Mesenchymal stem cell (in vitro differentiated cells and primary cell): ENCODE measurements around the gene IZUMO4.

Source experiments
- DNase-seq: peaks from one replicate; pipeline ENCODE4 v3.0.0-alpha.2; 2013
- H2AFZ ChIP-seq: one replicate; pipeline ENCODE4 v1.6.1; 2013; ENCODE audit warnings: low read depth, mild to moderate bottlenecking, control low read depth, inconsistent platforms, low read length, moderate library complexity
- H2AK5ac ChIP-seq: 2 replicates; pipeline ENCODE4 v1.6.1; 2013; ENCODE audit warnings: low read length, moderate library complexity, mild to moderate bottlenecking, inconsistent platforms; ENCODE audit not compliant: severe bottlenecking
- H2BK120ac ChIP-seq: one replicate; pipeline ENCODE4 v1.6.1; 2013; ENCODE audit warnings: low read depth, mild to moderate bottlenecking, inconsistent platforms, low read length, moderate library complexity
- H2BK12ac ChIP-seq, 2 experiments: one replicate each; pipeline ENCODE4 v1.6.1; 2013; ENCODE audit warnings: inconsistent platforms in 2 of 2, low read length in 2 of 2, mild to moderate bottlenecking in 2 of 2, moderate library complexity in 2 of 2, control low read depth in 1 of 2
- H2BK15ac ChIP-seq: one replicate; pipeline ENCODE4 v1.6.1; 2013; ENCODE audit warnings: mild to moderate bottlenecking, low read depth, inconsistent platforms; ENCODE audit not compliant: poor library complexity, severe bottlenecking
- H2BK5ac ChIP-seq: 2 replicates; pipeline ENCODE4 v1.6.1; 2013; ENCODE audit warnings: low read depth, mild to moderate bottlenecking, low read length, control low read depth, inconsistent platforms; ENCODE audit not compliant: poor library complexity, severe bottlenecking
- H3K14ac ChIP-seq, 2 experiments: one replicate each; pipeline ENCODE4 v1.6.1; 2013; ENCODE audit warnings: inconsistent platforms in 2 of 2, low read length in 2 of 2, control low read depth in 1 of 2, mild to moderate bottlenecking in 1 of 2, moderate library complexity in 1 of 2
- H3K18ac ChIP-seq, 2 experiments: one replicate each; pipeline ENCODE4 v1.6.1; 2013; ENCODE audit warnings: inconsistent platforms in 2 of 2, low read length in 2 of 2, control low read depth in 1 of 2, low read depth in 1 of 2, mild to moderate bottlenecking in 1 of 2
- H3K23ac ChIP-seq, 2 experiments: one replicate each; pipeline ENCODE4 v1.6.1; 2013; ENCODE audit warnings: inconsistent platforms in 2 of 2, low read length in 2 of 2, mild to moderate bottlenecking in 2 of 2, moderate library complexity in 2 of 2, control low read depth in 1 of 2
- H3K27ac ChIP-seq: 2 replicates; pipeline ENCODE4 v1.5.1; 2013; ENCODE audit warnings: mild to moderate bottlenecking, moderate library complexity, low read length, control low read depth, inconsistent platforms; ENCODE audit not compliant: poor library complexity, severe bottlenecking
- H3K27me3 ChIP-seq, 2 experiments: 2 replicates each; pipeline versions ENCODE4 v1.6.1 to v1.7.0; 2013; ENCODE audit warnings: low read length in 2 of 2, mild to moderate bottlenecking in 2 of 2, moderate library complexity in 2 of 2, control low read depth in 1 of 2, inconsistent platforms in 1 of 2; ENCODE audit not compliant: control insufficient read depth in 1 of 2, insufficient read depth in 1 of 2
- H3K36me3 ChIP-seq, 2 experiments: 2 replicates each; pipeline versions ENCODE4 v1.6.1 to v1.7.0; 2013; ENCODE audit warnings: low read length in 2 of 2, control low read depth in 1 of 2, inconsistent platforms in 1 of 2, low read depth in 1 of 2, mild to moderate bottlenecking in 1 of 2; ENCODE audit not compliant: insufficient read depth in 2 of 2, control insufficient read depth in 1 of 2
- H3K4ac ChIP-seq, 2 experiments: one replicate each; pipeline ENCODE4 v1.6.1; 2013; ENCODE audit warnings: inconsistent platforms in 2 of 2, low read length in 2 of 2, mild to moderate bottlenecking in 2 of 2, moderate library complexity in 2 of 2, control low read depth in 1 of 2, low read depth in 1 of 2
- H3K4me1 ChIP-seq: 2 replicates; pipeline ENCODE4 v1.6.1; 2013; ENCODE audit warnings: low read depth, low read length, control low read depth; ENCODE audit not compliant: control insufficient read depth, insufficient read depth
- H3K4me2 ChIP-seq: 2 replicates; pipeline ENCODE4 v1.6.1; 2013; ENCODE audit warnings: low read length, mild to moderate bottlenecking, inconsistent platforms; ENCODE audit not compliant: poor library complexity, severe bottlenecking
- H3K4me3 ChIP-seq, 2 experiments: 2 replicates each; pipeline versions ENCODE4 v1.5.1 to v1.7.0; 2013; ENCODE audit warnings: low read length in 2 of 2, mild to moderate bottlenecking in 2 of 2, control low read depth in 1 of 2, low read depth in 1 of 2; ENCODE audit not compliant: insufficient read depth in 1 of 2
- H3K79me1 ChIP-seq: replicated peaks from 2 replicates; pipeline ENCODE4 v1.6.1; 2013; ENCODE audit warnings: mild to moderate bottlenecking, control low read depth, low read length, inconsistent platforms; ENCODE audit not compliant: poor library complexity, severe bottlenecking
- H3K9ac ChIP-seq: 2 replicates; pipeline ENCODE4 v1.7.0; 2013; ENCODE audit warnings: mild to moderate bottlenecking, low read length, moderate library complexity
- H3K9me3 ChIP-seq: 2 replicates; pipeline ENCODE4 v1.7.0; 2013; ENCODE audit warnings: mild to moderate bottlenecking, low read length; ENCODE audit not compliant: control insufficient read depth
- H4K8ac ChIP-seq: one replicate; pipeline ENCODE4 v1.6.1; 2013; ENCODE audit warnings: inconsistent platforms, mild to moderate bottlenecking, low read length, moderate library complexity
- H4K91ac ChIP-seq: one replicate; pipeline ENCODE4 v1.6.1; 2013; ENCODE audit warnings: mild to moderate bottlenecking, low read length, inconsistent platforms
- WGBS: methylation state at CpG from one replicate; pipeline ENCODE4 v1.1.7; 2013; ENCODE audit warnings: mixed read lengths; 5-methylcytosine and 5-hydroxymethylcytosine counted together

The IZUMO4 gene

GRCh38 chr19:2057484-2058469, 38.9 kb upstream of the IZUMO4 start:
- peak overlapping the region; percentile 38 to 80 for H2BK12ac ChIP-seq

GRCh38 chr19:2058570-2059421, 37.9 kb upstream of the IZUMO4 start:
- Histone ChIP-seq H3K27me3 (no peaks in the 10 kb centered on the region), H2BK15ac (peak overlapping the region; percentile 39)
- 96% methylated on average over 26 of the region's 27 CpGs for WGBS

More at GRCh38 chr19:2057484-2058469, 38.9 kb upstream of the IZUMO4 start:
- peak overlapping the region; percentile 74 for H4K91ac ChIP-seq
- no peak overlapping the region for H2BK5ac ChIP-seq
- no peaks in the 10 kb centered on the region for H3K27me3 ChIP-seq
- WGBS, result 95% methylated on average over 23 of the region's 23 CpGs
- no peak overlapping the region for H2AFZ ChIP-seq
- H2AK5ac ChIP-seq, result peak overlapping the region; percentile 89
- H3K36me3 ChIP-seq, result no peaks in the 10 kb centered on the region
- peak overlapping the region; percentile 49 to 89 for H3K18ac ChIP-seq
- peaks cover 60% of the 10 kb centered on the region for H3K4me1 ChIP-seq
- no peaks in the 10 kb centered on the region for H3K9me3 ChIP-seq
- H3K9ac ChIP-seq, result no peak overlapping the region
- peak overlapping the region; percentile 86 for H2BK120ac ChIP-seq
- H4K8ac ChIP-seq, result peak overlapping the region; percentile 74
- H3K4me2 ChIP-seq, result no peak overlapping the region
- H3K14ac ChIP-seq, result no peak overlapping the region
- peak overlapping the region; percentile 19 to 81 for H3K4ac ChIP-seq
- H2BK15ac ChIP-seq, result peak overlapping the region; percentile 97
- no peak for DNase-seq
- H3K27ac ChIP-seq, result no peak overlapping the region
- no peak overlapping the region for H3K23ac ChIP-seq
- H3K79me1 ChIP-seq, result no peaks in the 10 kb centered on the region
- H3K4me3 ChIP-seq, result no peak overlapping the region

GRCh38 chr19:2059422-2060201, 37.1 kb upstream of the IZUMO4 start:
- H2BK5ac ChIP-seq, result peak overlapping the region; percentile 33
- H4K8ac ChIP-seq, result peak overlapping the region; percentile 99
- H2BK15ac ChIP-seq, result peak overlapping the region; percentile 86
- peak overlapping the region in 1 of 2 experiments; percentile 91 for H3K14ac ChIP-seq
- H4K91ac ChIP-seq, result peak overlapping the region; percentile 100
- no peaks in the 10 kb centered on the region for H3K27me3 ChIP-seq
- peak overlapping the region; percentile 7 to 97 for H2BK12ac ChIP-seq
- H3K36me3 ChIP-seq, result no peaks in the 10 kb centered on the region
- H2AK5ac ChIP-seq, result peak overlapping the region; percentile 78
- WGBS, result 47% methylated on average over 21 of the region's 24 CpGs
- DNase-seq, result peak; percentile 91
- no peak overlapping the region for H3K4me2 ChIP-seq
- peak overlapping the region; percentile 54 for H2BK120ac ChIP-seq
- H3K4me3 ChIP-seq, result peak overlapping the region in 1 of 2 experiments; percentile 79
- peak overlapping the region in 1 of 2 experiments; percentile 32 for H3K23ac ChIP-seq
- H3K18ac ChIP-seq, result peak overlapping the region; percentile 96 to 99
- H2AFZ ChIP-seq, result no peak overlapping the region
- peak overlapping the region; percentile 37 to 93 for H3K4ac ChIP-seq
- peak overlapping the region; percentile 94 for H3K27ac ChIP-seq
- H3K79me1 ChIP-seq, result no peaks in the 10 kb centered on the region
- H3K4me1 ChIP-seq, result peaks cover 65% of the 10 kb centered on the region
- peak overlapping the region; percentile 90 for H3K9ac ChIP-seq
- no peaks in the 10 kb centered on the region for H3K9me3 ChIP-seq

More at GRCh38 chr19:2058570-2059421, 37.9 kb upstream of the IZUMO4 start:
- H2BK120ac ChIP-seq, result peak overlapping the region; percentile 86
- peak overlapping the region; percentile 90 for H3K9ac ChIP-seq
- peak overlapping the region; percentile 100 for H4K91ac ChIP-seq
- peak overlapping the region; percentile 94 for H3K27ac ChIP-seq
- H3K18ac ChIP-seq, result peak overlapping the region; percentile 89 to 96
- no peaks in the 10 kb centered on the region for H3K9me3 ChIP-seq
- peak overlapping the region; percentile 37 to 81 for H3K4ac ChIP-seq
- H3K79me1 ChIP-seq, result no peaks in the 10 kb centered on the region
- no peak for DNase-seq
- H3K23ac ChIP-seq, result no peak overlapping the region
- H2BK12ac ChIP-seq, result peak overlapping the region; percentile 80 to 97
- no peak overlapping the region for H2AFZ ChIP-seq
- H3K4me3 ChIP-seq, result peak overlapping the region in 1 of 2 experiments; percentile 79
- peak overlapping the region; percentile 99 for H4K8ac ChIP-seq
- no peak overlapping the region for H2BK5ac ChIP-seq
- no peak overlapping the region for H3K4me2 ChIP-seq
- H3K36me3 ChIP-seq, result no peaks in the 10 kb centered on the region
- peak overlapping the region in 1 of 2 experiments; percentile 82 for H3K14ac ChIP-seq
- peaks cover 61% of the 10 kb centered on the region for H3K4me1 ChIP-seq
- peak overlapping the region; percentile 71 for H2AK5ac ChIP-seq
